Tibial nerve (tissue), 4 donors: Measurements from ENCODE around the gene CKAP4.

Experiments
- EP300 ChIP-seq, 2 donors: sonication (generic); formaldehyde crosslinking; IDR thresholded peaks; one replicate each; pipeline ENCODE4 v1.6.1; 2017; ENCODE audit warnings: antibody characterized with exemption in 2 of 2, mild to moderate bottlenecking in 1 of 2
- POLR2A ChIP-seq, 2 donors: fragments of 450-650 bp; IDR thresholded peaks; one replicate each; pipeline ENCODE4 v1.6.1; 2017; ENCODE audit warnings: antibody characterized with exemption in 2 of 2, mild to moderate bottlenecking in 2 of 2, moderate library complexity in 2 of 2
- TF ChIP-seq, protein P1 (sequence below), 5 experiments: fragments of 200-600 bp in 3 of 5; fragments of 450-650 bp in 2 of 5; sonication (generic) in 3 of 5; IDR thresholded peaks; one replicate each; pipeline ENCODE4 v1.5.1; 2016 to 2019; ENCODE audit warnings: antibody characterized with exemption in 5 of 5, mild to moderate bottlenecking in 3 of 5, moderate library complexity in 2 of 5

GRCh38 chr12:106274012-106274411 is 26.2 kb upstream of the CKAP4 start:
- TF ChIP-seq EP300 (IDR thresholded peaks at IDR 0.05) (no peak), POLR2A (IDR thresholded peaks at IDR 0.05) (no peak)
- TF ChIP-seq, protein P1, sequence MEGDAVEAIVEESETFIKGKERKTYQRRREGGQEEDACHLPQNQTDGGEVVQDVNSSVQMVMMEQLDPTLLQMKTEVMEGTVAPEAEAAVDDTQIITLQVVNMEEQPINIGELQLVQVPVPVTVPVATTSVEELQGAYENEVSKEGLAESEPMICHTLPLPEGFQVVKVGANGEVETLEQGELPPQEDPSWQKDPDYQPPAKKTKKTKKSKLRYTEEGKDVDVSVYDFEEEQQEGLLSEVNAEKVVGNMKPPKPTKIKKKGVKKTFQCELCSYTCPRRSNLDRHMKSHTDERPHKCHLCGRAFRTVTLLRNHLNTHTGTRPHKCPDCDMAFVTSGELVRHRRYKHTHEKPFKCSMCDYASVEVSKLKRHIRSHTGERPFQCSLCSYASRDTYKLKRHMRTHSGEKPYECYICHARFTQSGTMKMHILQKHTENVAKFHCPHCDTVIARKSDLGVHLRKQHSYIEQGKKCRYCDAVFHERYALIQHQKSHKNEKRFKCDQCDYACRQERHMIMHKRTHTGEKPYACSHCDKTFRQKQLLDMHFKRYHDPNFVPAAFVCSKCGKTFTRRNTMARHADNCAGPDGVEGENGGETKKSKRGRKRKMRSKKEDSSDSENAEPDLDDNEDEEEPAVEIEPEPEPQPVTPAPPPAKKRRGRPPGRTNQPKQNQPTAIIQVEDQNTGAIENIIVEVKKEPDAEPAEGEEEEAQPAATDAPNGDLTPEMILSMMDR (IDR thresholded peaks at IDR 0.05) = no peak
